Prostate gland (tissue), 2 donors: Measurements from ENCODE around the gene FBXO42. TPM values are rescaled to one million over a fixed set of nuclear protein-coding genes. Genes with fewer than 3 reads are reported as not detected.
A peak's percentile ranks its signal among the peaks of the same experiment; 100 is the strongest.

ENCODE experiments used
- DNase-seq: peaks from one replicate; pipeline ENCODE4 v3.0.0-alpha.2; 2019; ENCODE audit warnings: low spot score
- H3K27ac ChIP-seq, 2 donors: fragments of 200-600 bp; sonication (generic); 2 replicates each; pipeline ENCODE4 v1.5.1; 2017 to 2019
- H3K27me3 ChIP-seq: fragments of 200-600 bp; sonication (generic); replicated peaks from 2 replicates; pipeline ENCODE4 v1.5.1; 2019; ENCODE audit not compliant: insufficient read depth
- H3K36me3 ChIP-seq, 2 donors: fragments of 200-600 bp; sonication (generic); 1 replicate in 1 of 2; 2 replicates in 1 of 2; pipeline versions ENCODE4 v1.5.1 to v1.8.1; 2017 to 2019
- H3K4me1 ChIP-seq: fragments of 200-600 bp; sonication (generic); replicated peaks from 2 replicates; pipeline ENCODE4 v1.5.1; 2019
- H3K4me3 ChIP-seq, 2 donors: fragments of 200-600 bp; sonication (generic); 2 replicates each; pipeline ENCODE4 v1.5.1; 2017 to 2019
- H3K9me3 ChIP-seq: fragments of 200-600 bp; sonication (generic); 2 replicates; pipeline ENCODE4 v1.5.1; 2017
- POLR2A ChIP-seq: fragments of 450-650 bp; IDR thresholded peaks from one replicate; pipeline ENCODE4 v1.6.1; 2016; ENCODE audit warnings: antibody characterized with exemption, mild to moderate bottlenecking
- POLR2AphosphoS5 ChIP-seq: sonication (generic); formaldehyde crosslinking; IDR thresholded peaks from one replicate; pipeline ENCODE4 v1.6.1; 2017; ENCODE audit warnings: antibody characterized with exemption
- WGBS: methylation state at CpG from one replicate; pipeline ENCODE4 v1.1.5; 2018; 5-methylcytosine and 5-hydroxymethylcytosine counted together
- intact Hi-C: fragments of 100-400 bp; cut with DNase I; formaldehyde crosslinking; loops from one replicate; pipeline ENCODE4 v1.14.2; 2022
- total RNA-seq, 2 donors: library from RNA; depleted of rRNA; stranded (reverse); fragments of >200 nt; gene quantifications; one replicate each; pipeline ENCODE4 v1.1.0, GENCODE V29; 2016
- TF ChIP-seq, protein P1 (sequence below), 4 experiments: fragments of 200-600 bp in 2 of 4; fragments of 450-650 bp in 2 of 4; sonication (generic) in 2 of 4; IDR thresholded peaks; 1 replicate in 3 of 4; 2 replicates in 1 of 4; pipeline ENCODE4 v1.5.1; 2016 to 2019; ENCODE audit warnings: antibody characterized with exemption in 4 of 4, mild to moderate bottlenecking in 2 of 4, moderate library complexity in 2 of 4

Gene FBXO42
- total RNA-seq, 2 donors from 2014 or later: 26.6 to 52.6 TPM

DNA sequence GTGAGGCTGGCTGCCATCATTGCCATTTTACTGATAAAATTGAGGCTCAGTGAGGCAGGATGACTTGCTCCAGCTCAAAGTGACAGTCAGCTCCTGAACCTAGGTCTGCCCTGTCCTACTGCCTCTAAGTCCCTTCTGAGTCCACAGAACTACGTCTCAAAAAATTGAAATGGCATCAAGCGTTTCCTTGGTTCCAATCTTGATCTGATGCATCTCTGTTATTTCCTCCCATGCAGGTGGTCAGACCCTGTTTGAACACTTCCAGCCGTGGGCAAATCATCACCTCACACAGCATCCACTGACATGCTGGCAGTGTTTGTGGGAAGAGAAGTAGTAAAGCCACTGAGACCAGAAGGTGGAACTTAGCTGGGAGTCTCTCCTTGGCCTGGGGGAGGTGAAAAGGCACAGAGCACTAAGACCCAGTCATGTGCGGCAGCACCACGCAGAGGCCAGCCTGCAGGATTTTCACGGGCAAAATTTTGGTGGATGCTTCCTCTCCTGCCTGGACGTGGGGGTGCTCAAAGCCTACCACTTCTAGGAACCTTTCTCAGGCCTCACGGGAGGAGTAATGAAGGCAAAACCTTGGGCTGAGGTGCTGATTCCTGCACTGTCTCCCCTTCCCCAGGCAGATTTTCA is 107.5 kb downstream of the FBXO42 start:
- Histone ChIP-seq H3K4me1 (peaks cover 13% of the 10 kb centered on the region), H3K36me3 (no peaks in the 10 kb centered on the region), H3K27ac (peak overlapping the region in 1 of 2 donors; percentile 31), H3K9me3 (no peaks in the 10 kb centered on the region), H3K4me3 (no peak overlapping the region), H3K27me3 (no peaks in the 10 kb centered on the region)
- intact Hi-C loops: loop anchor here (5.0 kb wide), 4 partner anchors 37 to 167 kb away; partner anchors contain the start of gene FBXO42
- TF ChIP-seq POLR2A (no peak), POLR2AphosphoS5 (no peak)
- TF ChIP-seq, protein P1, sequence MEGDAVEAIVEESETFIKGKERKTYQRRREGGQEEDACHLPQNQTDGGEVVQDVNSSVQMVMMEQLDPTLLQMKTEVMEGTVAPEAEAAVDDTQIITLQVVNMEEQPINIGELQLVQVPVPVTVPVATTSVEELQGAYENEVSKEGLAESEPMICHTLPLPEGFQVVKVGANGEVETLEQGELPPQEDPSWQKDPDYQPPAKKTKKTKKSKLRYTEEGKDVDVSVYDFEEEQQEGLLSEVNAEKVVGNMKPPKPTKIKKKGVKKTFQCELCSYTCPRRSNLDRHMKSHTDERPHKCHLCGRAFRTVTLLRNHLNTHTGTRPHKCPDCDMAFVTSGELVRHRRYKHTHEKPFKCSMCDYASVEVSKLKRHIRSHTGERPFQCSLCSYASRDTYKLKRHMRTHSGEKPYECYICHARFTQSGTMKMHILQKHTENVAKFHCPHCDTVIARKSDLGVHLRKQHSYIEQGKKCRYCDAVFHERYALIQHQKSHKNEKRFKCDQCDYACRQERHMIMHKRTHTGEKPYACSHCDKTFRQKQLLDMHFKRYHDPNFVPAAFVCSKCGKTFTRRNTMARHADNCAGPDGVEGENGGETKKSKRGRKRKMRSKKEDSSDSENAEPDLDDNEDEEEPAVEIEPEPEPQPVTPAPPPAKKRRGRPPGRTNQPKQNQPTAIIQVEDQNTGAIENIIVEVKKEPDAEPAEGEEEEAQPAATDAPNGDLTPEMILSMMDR (IDR thresholded peaks at IDR 0.05): no peak
- 76% methylated on average over 8 of the region's 8 CpGs for WGBS
- DNase-seq: no peak

DNA sequence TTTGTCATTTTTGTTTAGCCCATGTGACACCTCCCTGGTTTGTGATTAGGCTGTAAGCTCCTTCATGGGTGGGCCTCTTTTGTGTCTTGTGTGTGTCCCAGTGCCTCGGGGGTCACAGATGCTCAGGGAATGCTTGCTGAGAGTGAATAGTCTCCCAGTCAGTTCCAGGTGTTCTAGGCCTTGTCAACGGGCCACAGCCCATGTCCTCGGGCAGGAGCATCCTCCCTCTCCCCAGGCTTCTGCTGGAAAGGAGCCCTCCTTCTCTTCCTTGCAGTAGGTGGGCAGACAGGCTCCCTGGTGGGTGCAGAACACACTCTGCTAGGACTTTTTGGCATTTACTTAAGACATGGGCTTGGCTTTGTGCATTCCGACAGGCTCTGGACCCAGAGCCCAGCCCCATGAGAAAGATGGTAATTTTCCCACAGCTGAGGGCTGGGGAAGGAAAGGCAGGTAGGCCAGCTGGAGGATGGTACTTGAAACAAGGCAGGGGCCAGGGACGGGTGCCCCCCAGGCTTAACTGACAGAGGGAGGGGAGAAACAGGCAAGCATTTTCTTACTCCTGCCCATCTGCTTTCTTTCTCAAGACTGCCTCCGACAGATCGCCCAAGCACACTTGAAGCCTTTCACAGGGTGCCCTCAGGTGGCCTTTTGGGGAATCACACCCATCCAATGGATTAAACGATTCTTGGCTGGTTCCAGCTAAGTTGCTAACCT is 108.2 kb downstream of the FBXO42 start:
- 17% methylated on average over 8 of the region's 8 CpGs for WGBS

DNA sequence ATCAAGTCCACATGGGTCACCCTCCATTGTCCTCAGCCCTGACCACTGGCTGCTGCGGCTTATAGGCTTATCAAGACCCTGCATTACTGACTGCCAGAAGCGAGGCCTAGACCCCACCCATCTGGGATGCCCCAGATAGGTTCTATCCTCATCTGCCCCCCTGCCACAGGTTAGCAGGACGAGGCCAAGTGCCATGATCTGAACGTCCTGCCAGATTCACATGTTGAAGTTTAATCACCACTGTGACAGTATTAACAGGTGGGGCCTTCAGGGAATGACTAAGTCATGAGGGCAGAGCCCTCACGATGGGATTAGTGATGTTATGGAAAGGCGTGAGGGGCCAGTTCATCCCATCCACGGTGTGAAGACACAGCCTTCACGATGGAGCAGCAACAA is 109.1 kb downstream of the FBXO42 start:
- Histone ChIP-seq H3K27me3 (no peaks in the 10 kb centered on the region), H3K36me3 (no peaks in the 10 kb centered on the region), H3K9me3 (no peaks in the 10 kb centered on the region), H3K4me1 (peaks cover 11% of the 10 kb centered on the region), H3K27ac (no peak overlapping the region), H3K4me3 (no peak overlapping the region)
- WGBS: 79% methylated on average over 8 of the region's 8 CpGs
- intact Hi-C loops: loop anchor here (5.0 kb wide), 3 partner anchors 36 to 166 kb away; no protein-coding TSS in a partner anchor
- TF ChIP-seq, protein P1 (IDR thresholded peaks at IDR 0.05): no peak
- no peak for TF ChIP-seq POLR2AphosphoS5
- TF ChIP-seq POLR2A: no peak
- DNase-seq: no peak

More for the DNA sequence above, 108.2 kb downstream of the FBXO42 start:
- TF ChIP-seq, protein P1 (IDR thresholded peaks at IDR 0.05): peak; percentile 53 to 92 (median 80)
- TF ChIP-seq POLR2A (no peak), POLR2AphosphoS5 (peak; percentile 62)
- no peaks in the 10 kb centered on the region for H3K9me3 ChIP-seq
- peak overlapping the region in 1 of 2 donors; percentile 31 for H3K27ac ChIP-seq
- no peaks in the 10 kb centered on the region for H3K27me3 ChIP-seq
- H3K4me3 ChIP-seq: no peak overlapping the region
- no peaks in the 10 kb centered on the region for H3K36me3 ChIP-seq
- H3K4me1 ChIP-seq: peaks cover 13% of the 10 kb centered on the region
- intact Hi-C loops: loop anchor here (5.0 kb wide), 3 partner anchors 37 to 167 kb away; no protein-coding TSS in a partner anchor
- DNase-seq: peak; percentile 82

DNA sequence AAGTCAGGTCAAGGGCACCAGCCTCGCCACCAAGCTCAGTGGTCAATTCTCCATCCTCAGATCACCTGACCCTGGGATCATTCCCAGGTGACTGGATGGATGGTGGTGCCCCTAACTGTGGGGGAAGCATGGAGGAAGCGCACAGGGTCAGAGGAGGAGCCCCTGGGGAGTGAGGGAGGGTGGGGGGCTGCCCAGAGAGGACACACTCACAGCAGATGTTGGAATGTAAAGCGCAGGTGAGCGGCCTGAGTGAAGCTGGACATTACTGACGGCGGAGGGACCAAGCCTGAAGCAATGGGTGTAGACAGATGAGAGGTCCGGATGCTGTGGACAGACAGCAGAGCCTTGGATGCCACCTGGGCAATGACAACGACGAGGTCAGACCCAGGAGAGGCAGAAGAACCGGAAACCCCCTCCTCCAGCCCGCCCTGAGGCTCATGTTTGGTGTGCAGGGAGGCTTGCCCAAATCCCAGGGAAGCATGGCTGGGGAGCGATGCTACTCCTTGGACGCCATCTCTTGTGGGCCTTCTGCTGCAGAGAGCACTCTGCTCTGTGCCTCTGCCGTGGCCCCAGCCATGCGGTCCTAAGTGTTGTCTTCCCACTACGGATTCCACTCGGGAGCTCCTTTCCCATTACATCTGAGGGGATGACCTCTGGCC is 109.6 kb downstream of the FBXO42 start:
- H3K4me1 ChIP-seq: peaks cover 7% of the 10 kb centered on the region
- intact Hi-C loops: loop anchor here (5.0 kb wide), 3 partner anchors 35 to 165 kb away; no protein-coding TSS in a partner anchor
- H3K4me3 ChIP-seq: no peak overlapping the region
- 85% methylated on average over 17 of the region's 17 CpGs for WGBS
- H3K27me3 ChIP-seq: no peaks in the 10 kb centered on the region
- no peaks in the 10 kb centered on the region for H3K9me3 ChIP-seq
- DNase-seq: no peak
- no peak for TF ChIP-seq POLR2A
- TF ChIP-seq, protein P1 (IDR thresholded peaks at IDR 0.05): no peak
- TF ChIP-seq POLR2AphosphoS5: no peak
- H3K27ac ChIP-seq: no peak overlapping the region
- H3K36me3 ChIP-seq: no peaks in the 10 kb centered on the region
